ENCODE measurements around the gene ZBTB26.
"Not testable (repeated sequence)": the region's sequence is repeated elsewhere in the genome, so short reads cannot be mapped to it uniquely, and the experiment has no call there.

ZBTB26 gene

DNA sequence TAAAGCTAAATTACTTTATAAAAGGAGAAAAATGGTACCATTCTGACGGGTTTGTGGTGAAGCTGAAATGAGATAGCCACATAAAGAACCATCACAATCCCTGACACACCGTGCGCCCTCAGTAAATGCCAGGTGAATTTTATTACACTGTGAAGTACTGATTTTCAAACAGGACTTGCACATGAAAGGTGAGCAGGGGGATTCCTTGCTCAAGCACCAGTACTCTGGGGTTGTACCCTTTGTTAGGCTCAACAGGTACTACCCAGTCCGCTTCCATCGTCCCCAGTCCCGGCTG, 9.1 kb upstream of the ZBTB26 start:
- Mint-ChIP-seq H3K36me3 (peaks cover 5% of the 10 kb centered on the region), H3K9me3 (no peaks in the 10 kb centered on the region), H3K27me3 (no peaks in the 10 kb centered on the region), H3K27ac (peak overlapping the region; percentile 44), H3K4me1 (peaks cover 36% of the 10 kb centered on the region), H3K4me3 (peak overlapping the region; percentile 95)

DNA sequence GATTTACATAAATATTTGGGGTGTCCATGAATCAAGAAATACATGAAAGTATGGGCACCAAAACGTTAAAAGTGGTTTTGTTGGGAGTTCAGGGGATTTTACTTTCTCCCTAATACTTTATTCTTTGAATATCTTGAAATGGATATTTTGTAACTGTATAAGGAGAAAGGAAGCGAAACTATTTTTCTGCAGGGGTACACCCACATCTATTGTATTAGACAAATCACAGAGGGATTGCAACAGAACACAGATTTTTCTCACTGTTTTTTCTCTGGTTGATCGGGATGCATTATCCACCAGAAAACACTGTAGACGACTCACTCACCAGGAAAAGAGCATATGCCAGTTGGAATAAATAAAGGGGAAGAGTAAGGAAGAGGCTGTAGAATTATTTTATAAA, 8.3 kb upstream of the ZBTB26 start:
- peak overlapping the region; percentile 39 for H3K4me3 Mint-ChIP-seq
- no peak overlapping the region for H3K27ac Mint-ChIP-seq
- H3K4me1 Mint-ChIP-seq: peaks cover 38% of the 10 kb centered on the region
- H3K27me3 Mint-ChIP-seq: no peaks in the 10 kb centered on the region
- peaks cover 5% of the 10 kb centered on the region for H3K36me3 Mint-ChIP-seq
- H3K9me3 Mint-ChIP-seq: no peaks in the 10 kb centered on the region

DNA sequence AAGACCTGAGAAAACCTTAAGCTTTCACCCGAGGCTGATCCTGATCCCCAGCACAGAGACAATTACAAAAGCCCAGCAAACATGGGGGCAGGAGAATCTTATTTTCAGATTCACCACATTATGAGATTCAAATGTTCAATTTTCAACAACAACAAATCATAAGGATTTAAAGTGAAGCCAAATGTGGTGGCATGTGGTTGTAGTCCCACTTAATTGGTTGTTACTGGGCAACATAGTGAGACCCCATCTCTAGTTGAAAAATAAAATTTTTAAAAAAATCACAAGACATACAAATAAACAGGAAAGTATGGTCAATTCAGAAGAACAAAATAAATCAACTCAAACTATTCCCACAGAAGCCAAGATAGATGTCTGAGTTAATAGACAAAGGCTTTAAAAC, 5.6 kb upstream of the ZBTB26 start:
- peaks cover 42% of the 10 kb centered on the region for H3K4me1 Mint-ChIP-seq
- H3K4me3 Mint-ChIP-seq: no peak overlapping the region
- no peak overlapping the region for H3K27ac Mint-ChIP-seq
- H3K9me3 Mint-ChIP-seq: no peaks in the 10 kb centered on the region
- no peaks in the 10 kb centered on the region for H3K27me3 Mint-ChIP-seq
- H3K36me3 Mint-ChIP-seq: peaks cover 5% of the 10 kb centered on the region

DNA sequence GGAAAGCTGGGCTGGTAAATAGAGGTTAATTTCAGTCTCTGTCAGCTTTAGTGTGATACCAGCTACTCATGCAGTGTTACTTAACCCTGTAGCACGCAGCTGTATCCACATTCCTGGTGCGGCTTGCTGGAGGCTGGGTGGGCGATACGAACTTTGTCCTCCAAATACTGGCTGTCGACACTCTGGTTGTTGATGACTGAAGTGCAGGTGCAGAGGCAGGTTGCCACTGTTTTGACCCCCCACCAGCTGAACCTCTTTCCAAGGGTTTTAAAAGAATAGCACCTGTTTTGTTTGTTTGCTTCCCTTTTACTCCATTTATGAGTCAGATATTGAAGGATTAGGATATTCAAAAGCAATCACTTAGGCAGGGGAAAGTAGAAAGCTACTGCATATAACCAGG, 5.2 kb upstream of the ZBTB26 start:
- no peak overlapping the region for H3K27ac Mint-ChIP-seq
- peaks cover 5% of the 10 kb centered on the region for H3K36me3 Mint-ChIP-seq
- H3K9me3 Mint-ChIP-seq: no peaks in the 10 kb centered on the region
- no peak overlapping the region for H3K4me3 Mint-ChIP-seq
- H3K4me1 Mint-ChIP-seq: peaks cover 40% of the 10 kb centered on the region
- H3K27me3 Mint-ChIP-seq: no peaks in the 10 kb centered on the region

GRCh38 chr9:122930541-122931225, 629 bp downstream of the ZBTB26 start:
- H3K4me3 Mint-ChIP-seq: no peak overlapping the region
- no peaks in the 10 kb centered on the region for H3K9me3 Mint-ChIP-seq
- H3K27me3 Mint-ChIP-seq: no peaks in the 10 kb centered on the region
- H3K4me1 Mint-ChIP-seq: peaks cover 21% of the 10 kb centered on the region
- H3K36me3 Mint-ChIP-seq: no peaks in the 10 kb centered on the region
- peak overlapping the region; percentile 15 for H3K27ac Mint-ChIP-seq

GRCh38 chr9:122929796-122930354, 1.4 kb downstream of the ZBTB26 start:
- Mint-ChIP-seq H3K27me3 (no peaks in the 10 kb centered on the region), H3K9me3 (no peaks in the 10 kb centered on the region), H3K36me3 (no peaks in the 10 kb centered on the region), H3K4me1 (peaks cover 17% of the 10 kb centered on the region), H3K4me3 (no peak overlapping the region), H3K27ac (no peak overlapping the region)

- H3K27me3 Mint-ChIP-seq: no peaks in the 10 kb centered on the region
- no peaks in the 10 kb centered on the region for H3K4me1 Mint-ChIP-seq
- H3K4me3 Mint-ChIP-seq: no peak overlapping the region
- H3K36me3 Mint-ChIP-seq: peaks cover 3% of the 10 kb centered on the region
- H3K9me3 Mint-ChIP-seq: no peaks in the 10 kb centered on the region
- no peak overlapping the region for H3K27ac Mint-ChIP-seq
Measured at GRCh38 chr9:122923947-122924346, 7.4 kb downstream of the ZBTB26 start.

GRCh38 chr9:122922713-122923112, 8.6 kb downstream of the ZBTB26 start:
- Mint-ChIP-seq H3K4me3 (no peak overlapping the region), H3K27me3 (no peaks in the 10 kb centered on the region), H3K27ac (no peak overlapping the region), H3K9me3 (no peaks in the 10 kb centered on the region), H3K4me1 (no peaks in the 10 kb centered on the region), H3K36me3 (peaks cover 3% of the 10 kb centered on the region)

DNA sequence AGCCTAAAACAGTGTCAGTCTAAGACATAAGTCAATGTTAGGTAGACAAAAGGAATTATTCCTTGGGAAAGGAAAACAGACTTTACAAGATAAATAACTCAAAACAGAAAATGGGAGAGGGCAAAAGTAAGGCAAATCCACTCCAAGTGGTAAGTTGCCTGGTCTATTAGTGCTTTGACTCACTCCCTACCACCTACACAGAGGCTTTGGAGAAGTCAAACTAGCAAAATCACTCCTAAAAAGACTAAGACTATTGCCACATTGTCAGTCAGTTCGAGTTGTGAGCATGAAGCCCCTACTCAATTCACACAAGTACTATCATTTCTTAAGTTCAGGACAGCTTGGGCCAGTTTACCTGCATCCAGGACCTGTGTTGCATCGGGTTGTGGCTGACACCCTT, 13.0 kb downstream of the ZBTB26 start:
- no peak overlapping the region for H3K4me3 Mint-ChIP-seq
- no peaks in the 10 kb centered on the region for H3K27me3 Mint-ChIP-seq
- no peak overlapping the region for H3K27ac Mint-ChIP-seq
- no peaks in the 10 kb centered on the region for H3K4me1 Mint-ChIP-seq
- H3K36me3 Mint-ChIP-seq: peaks cover 3% of the 10 kb centered on the region
- H3K9me3 Mint-ChIP-seq: no peaks in the 10 kb centered on the region

DNA sequence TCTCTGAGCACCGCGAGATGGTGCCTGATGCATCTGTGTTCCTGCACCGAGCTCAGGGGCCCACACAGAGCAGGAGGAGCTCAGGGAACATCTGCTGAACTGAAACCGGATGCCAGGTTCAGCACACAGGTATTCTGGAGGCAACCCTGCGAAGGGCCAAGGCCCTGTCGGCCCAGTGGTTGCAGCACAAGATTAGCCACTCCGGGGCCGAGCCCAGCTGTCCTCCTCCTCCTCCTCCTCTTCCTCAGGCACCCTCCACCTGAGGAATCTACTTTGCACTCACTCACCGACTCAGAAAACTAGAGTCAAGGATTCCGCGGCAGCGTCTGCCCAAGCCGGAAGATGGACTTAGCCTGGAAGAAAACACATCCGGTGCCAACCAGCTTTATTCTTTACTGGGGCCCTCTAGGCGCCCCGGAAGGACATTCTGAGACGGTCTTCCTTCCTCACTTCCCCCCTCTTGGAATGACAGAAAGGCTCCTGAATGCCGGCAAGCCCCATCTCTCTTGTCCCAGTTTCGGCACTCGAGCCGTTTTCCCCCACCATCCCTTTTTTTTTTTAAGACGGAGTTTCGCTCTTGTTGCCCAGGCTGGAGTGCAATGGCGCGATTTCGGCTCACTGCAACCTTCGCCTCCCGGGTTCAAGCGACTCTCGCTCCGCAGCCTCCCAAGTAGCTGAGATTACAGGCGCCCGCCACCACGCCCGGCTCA, 18.2 kb downstream of the ZBTB26 start, which contains the start of gene ZBTB6:
Gene ZBTB6, minus strand, starts transcription at position 360 of the 710 bp plus-strand sequence. CDS start 1,251 bp downstream, outside the sequence.
- Mint-ChIP-seq H3K9me3 (no peaks in the 10 kb centered on the region), H3K4me3 (peak within 1 kb of the TSS; percentile 98), H3K36me3 (peaks cover 15% of the 10 kb centered on the region)

DNA sequence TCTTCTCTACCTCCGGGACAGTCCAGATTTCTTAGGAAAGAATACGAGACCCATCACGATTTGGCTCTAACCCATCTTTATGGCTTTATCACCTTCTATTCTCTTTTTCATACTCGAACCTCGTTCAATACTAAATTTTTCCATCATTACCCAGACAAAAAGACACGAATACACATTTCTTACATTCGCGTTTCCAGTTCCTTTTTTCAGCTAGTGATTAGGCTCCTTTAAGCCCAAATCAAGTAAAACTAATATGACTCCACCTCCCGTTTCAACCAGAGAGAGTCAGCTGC, 18.7 kb downstream of the ZBTB26 start:
- Mint-ChIP-seq H3K36me3 (peaks cover 16% of the 10 kb centered on the region), H3K4me1 (peaks cover 43% of the 10 kb centered on the region)

More for the DNA sequence above, 18.2 kb downstream of the ZBTB26 start, which contains the start of gene ZBTB6:
- Mint-ChIP-seq H3K4me1 (peaks cover 42% of the 10 kb centered on the region), H3K27me3 (no peaks in the 10 kb centered on the region), H3K27ac (peak within 1 kb of the TSS; percentile 98)

GRCh38 chr9:122906122-122906521, 25.2 kb downstream of the ZBTB26 start:
- H3K4me1 Mint-ChIP-seq: peaks cover 45% of the 10 kb centered on the region
- not testable (repeated sequence) for H3K4me3 Mint-ChIP-seq, H3K27ac Mint-ChIP-seq, H3K9me3 Mint-ChIP-seq, H3K36me3 Mint-ChIP-seq, H3K27me3 Mint-ChIP-seq

More for the DNA sequence above, 18.7 kb downstream of the ZBTB26 start:
- Mint-ChIP-seq H3K27ac (peak overlapping the region; percentile 98), H3K27me3 (no peaks in the 10 kb centered on the region), H3K4me3 (peak overlapping the region; percentile 98), H3K9me3 (no peaks in the 10 kb centered on the region)

DNA sequence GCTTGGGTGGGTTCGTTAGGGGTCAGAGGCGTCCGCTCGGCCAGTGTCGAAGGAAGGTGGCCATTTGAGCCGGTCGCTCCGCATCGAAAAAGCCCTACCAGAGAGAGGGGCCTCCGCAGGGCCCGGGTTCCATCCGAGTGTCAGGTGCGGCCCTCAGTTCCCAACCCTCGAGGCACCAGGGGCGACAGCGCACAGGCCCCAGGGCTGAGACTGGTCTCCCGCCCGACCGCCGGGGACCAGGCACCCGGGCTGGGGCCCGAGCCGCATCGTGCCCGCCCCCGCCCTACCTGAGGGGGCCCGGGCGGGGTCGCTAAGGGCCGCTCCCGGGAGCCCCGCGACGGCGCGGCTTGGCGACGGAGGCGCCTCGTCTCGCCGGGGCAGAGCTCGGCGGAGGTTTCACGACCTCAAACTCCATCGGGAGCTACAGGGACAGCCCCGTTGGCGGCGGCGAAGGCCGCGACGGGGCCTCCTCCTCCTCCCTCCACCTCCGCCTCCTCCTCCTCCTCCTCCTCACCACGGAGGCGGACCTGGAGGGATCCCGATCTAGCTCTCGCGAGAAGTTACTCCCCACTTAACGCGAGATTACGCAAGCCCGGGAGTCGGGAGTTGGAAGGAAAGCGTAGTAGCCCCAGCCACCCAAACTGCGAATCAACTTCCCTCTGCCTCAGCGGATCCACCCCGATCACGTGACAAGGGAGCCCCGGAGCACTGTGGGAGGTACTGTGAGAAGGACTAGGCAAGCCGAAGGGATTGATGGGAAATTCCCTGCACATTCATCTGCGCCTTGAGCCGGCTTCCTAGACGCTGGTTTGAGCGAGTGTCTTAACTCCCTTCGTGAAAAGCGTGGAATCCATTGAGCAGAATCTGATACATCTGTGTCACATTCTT, 26.2 kb downstream of the ZBTB26 start, which contains the start of gene RC3H2:
Gene RC3H2, minus strand, starts transcription at position 537 of the 888 bp plus-strand sequence. CDS start 7,850 bp downstream, outside the sequence.
- H3K36me3 Mint-ChIP-seq: peaks cover 5% of the 10 kb centered on the region
- H3K27ac Mint-ChIP-seq: peak within 1 kb of the TSS; percentile 96
- H3K9me3 Mint-ChIP-seq: no peaks in the 10 kb centered on the region
- H3K4me3 Mint-ChIP-seq: peak within 1 kb of the TSS; percentile 95
- no peaks in the 10 kb centered on the region for H3K27me3 Mint-ChIP-seq
- H3K4me1 Mint-ChIP-seq: peaks cover 44% of the 10 kb centered on the region

DNA sequence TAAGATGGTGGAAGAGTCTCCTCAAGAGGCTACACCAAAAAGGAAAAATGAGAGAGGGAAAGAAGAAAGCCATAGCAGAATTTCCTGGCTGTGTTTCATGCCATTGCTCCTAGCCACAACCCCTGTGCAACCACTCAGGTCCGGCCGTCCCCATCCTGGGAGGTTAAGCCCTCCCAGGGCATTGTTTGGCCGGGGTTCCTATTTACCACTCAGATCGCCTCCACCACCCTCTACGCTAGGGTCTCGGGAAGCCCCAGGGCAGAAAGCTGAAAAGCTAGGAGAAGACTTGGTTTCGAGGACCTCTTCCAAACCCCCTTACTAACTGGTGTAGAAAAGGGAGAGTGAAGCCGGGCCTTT, 26.9 kb downstream of the ZBTB26 start:
- Mint-ChIP-seq H3K27ac (peak overlapping the region; percentile 95), H3K27me3 (no peaks in the 10 kb centered on the region), H3K4me3 (peak overlapping the region; percentile 95), H3K9me3 (no peaks in the 10 kb centered on the region), H3K36me3 (peaks cover 3% of the 10 kb centered on the region), H3K4me1 (peaks cover 46% of the 10 kb centered on the region)

GRCh38 chr9:122900791-122901190, 30.5 kb downstream of the ZBTB26 start:
- Mint-ChIP-seq H3K27ac (no peak overlapping the region), H3K9me3 (no peaks in the 10 kb centered on the region), H3K36me3 (peaks cover 2% of the 10 kb centered on the region), H3K4me1 (peaks cover 58% of the 10 kb centered on the region), H3K27me3 (no peaks in the 10 kb centered on the region), H3K4me3 (peak overlapping the region; percentile 51)
